ENCODE data around the gene LATS2. TPM values are rescaled to one million over a fixed set of nuclear protein-coding genes. Genes with fewer than 3 reads are reported as not detected.
A peak's percentile ranks its signal among the peaks of the same experiment; 100 is the strongest.

The LATS2 gene
- total RNA-seq, 4 donors from 2014 or later: 3.7 to 9.9 (median 6.5) TPM

GRCh38 chr13:20993661-20994440, 67.5 kb downstream of the LATS2 start:
- no peaks in the 10 kb centered on the region for H3K27me3 ChIP-seq
- H3K27ac ChIP-seq: no peak overlapping the region
- H3K36me3 ChIP-seq: peaks cover 0 to 14% (median 0%) of the 10 kb centered on the region in 3 donors
- peak in 1 of 3 donors; percentile 29 for DNase-seq
- no peak overlapping the region for H3K4me3 ChIP-seq
- no peaks in the 10 kb centered on the region for H3K4me1 ChIP-seq
- TF ChIP-seq CTCF (IDR thresholded peaks at IDR 0.05) (no peak), POLR2A (IDR thresholded peaks at IDR 0.05) (no peak)
- no peaks in the 10 kb centered on the region for H3K9me3 ChIP-seq

DNA sequence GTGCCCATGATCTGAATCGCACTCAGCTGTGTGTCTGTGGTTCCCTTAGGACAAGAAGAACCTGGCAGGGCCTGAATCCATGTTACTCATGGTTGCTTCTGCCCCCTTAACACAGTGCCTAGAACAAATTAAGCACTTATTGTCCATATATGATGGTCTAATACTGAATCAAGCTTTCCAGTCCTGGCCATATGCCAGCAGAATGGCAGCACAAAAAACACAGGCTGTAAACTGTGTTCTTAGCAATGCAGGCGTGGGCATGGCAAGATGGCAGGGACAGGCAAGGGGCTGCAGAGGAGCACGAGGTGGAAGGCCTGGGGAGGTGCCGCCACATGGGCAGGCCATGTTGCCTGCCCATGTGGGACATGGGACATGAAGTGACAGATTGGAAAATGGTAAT, 68.2 kb downstream of the LATS2 start:
- Histone ChIP-seq H3K27ac (no peak overlapping the region), H3K27me3 (no peaks in the 10 kb centered on the region), H3K4me3 (no peak overlapping the region), H3K9me3 (peaks cover 0 to 3% (median 0%) of the 10 kb centered on the region in 4 donors), H3K4me1 (no peaks in the 10 kb centered on the region), H3K36me3 (peaks cover 0 to 20% (median 0%) of the 10 kb centered on the region in 3 donors)
- TF ChIP-seq CTCF (IDR thresholded peaks at IDR 0.05): no peak
- TF ChIP-seq POLR2A (IDR thresholded peaks at IDR 0.05): no peak
- DNase-seq: no peak

DNA sequence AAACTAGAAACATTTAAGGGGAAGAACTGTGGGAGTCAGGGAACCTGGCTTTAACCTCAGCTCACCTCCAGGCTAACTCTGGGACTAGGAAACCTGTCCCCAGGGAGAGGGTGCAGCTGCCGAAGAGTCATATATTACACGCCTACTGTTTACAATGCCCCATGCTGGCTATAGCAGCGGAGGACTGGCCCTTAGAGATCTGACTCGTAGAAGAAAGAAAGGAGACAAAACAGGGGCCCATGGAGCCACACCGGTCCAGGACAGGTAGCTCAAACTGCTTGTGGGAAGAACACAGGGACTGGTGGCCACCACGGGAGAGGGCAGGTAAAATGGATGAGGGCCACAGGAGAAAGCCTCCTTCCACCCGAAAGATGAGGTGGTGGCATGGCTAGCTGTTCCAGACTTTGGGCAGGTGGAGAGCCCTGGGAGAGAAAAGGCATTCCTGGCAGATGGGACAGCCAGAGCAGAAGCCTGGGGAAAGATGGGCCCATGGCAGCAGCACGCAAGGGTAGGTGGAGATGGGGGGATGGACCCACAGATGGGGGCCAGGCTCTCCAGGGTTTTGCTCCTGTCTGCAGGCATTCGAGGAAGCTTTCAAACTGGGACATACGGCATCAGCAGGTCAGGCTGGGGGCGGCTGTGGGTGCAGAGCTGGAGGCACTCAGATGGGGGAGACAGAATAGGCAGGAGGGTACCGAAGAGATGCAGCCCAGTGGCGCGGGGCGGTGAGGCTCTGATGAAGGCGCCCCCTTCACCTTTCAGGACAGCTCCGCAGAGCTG, 69.5 kb downstream of the LATS2 start:
- DNase-seq: no peak
- Histone ChIP-seq H3K27me3 (no peaks in the 10 kb centered on the region), H3K4me3 (no peak overlapping the region), H3K9me3 (peaks cover 0 to 3% (median 0%) of the 10 kb centered on the region in 4 donors), H3K4me1 (no peaks in the 10 kb centered on the region), H3K27ac (no peak overlapping the region), H3K36me3 (peaks cover 0 to 28% (median 0%) of the 10 kb centered on the region in 3 donors)
- TF ChIP-seq POLR2A (IDR thresholded peaks at IDR 0.05): no peak
- no peak for TF ChIP-seq CTCF (IDR thresholded peaks at IDR 0.05)

DNA sequence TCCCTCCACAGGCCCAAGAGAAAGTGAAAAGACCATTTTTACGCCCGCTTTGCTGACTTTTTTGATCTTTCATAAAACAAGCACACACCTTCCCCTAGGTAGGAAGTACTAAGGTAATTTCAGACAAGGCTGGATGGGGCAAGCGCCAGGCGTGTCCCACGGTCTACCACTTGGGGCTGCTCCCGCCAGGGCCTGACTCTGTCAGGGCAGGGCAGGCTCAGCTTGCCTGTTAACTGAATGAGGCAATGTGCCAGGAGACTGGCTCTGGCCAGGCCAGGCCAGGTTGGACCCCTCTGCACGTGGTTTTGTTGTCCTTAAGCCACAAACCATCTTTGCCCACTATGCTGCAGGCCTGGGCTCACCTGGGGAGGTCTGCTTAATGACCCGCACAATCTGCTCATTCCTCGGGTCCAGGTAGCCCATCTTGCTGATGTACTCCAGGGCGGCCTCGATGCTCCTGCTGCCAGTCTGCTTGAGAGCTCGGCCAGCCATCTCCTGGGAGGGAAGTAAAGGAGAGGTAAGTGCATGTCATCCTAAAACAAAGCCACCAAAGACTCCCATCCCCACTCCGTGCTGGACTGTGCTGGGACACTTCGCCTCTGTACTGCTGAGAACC, 70.4 kb downstream of the LATS2 start:
- TF ChIP-seq POLR2A (IDR thresholded peaks at IDR 0.05) (no peak), CTCF (IDR thresholded peaks at IDR 0.05) (no peak)
- Histone ChIP-seq H3K4me3 (no peak overlapping the region), H3K9me3 (peaks cover 0 to 3% (median 0%) of the 10 kb centered on the region in 4 donors), H3K4me1 (no peaks in the 10 kb centered on the region), H3K27me3 (no peaks in the 10 kb centered on the region), H3K36me3 (peaks cover 0 to 28% (median 0%) of the 10 kb centered on the region in 3 donors), H3K27ac (no peak overlapping the region)
- no peak for DNase-seq

DNA sequence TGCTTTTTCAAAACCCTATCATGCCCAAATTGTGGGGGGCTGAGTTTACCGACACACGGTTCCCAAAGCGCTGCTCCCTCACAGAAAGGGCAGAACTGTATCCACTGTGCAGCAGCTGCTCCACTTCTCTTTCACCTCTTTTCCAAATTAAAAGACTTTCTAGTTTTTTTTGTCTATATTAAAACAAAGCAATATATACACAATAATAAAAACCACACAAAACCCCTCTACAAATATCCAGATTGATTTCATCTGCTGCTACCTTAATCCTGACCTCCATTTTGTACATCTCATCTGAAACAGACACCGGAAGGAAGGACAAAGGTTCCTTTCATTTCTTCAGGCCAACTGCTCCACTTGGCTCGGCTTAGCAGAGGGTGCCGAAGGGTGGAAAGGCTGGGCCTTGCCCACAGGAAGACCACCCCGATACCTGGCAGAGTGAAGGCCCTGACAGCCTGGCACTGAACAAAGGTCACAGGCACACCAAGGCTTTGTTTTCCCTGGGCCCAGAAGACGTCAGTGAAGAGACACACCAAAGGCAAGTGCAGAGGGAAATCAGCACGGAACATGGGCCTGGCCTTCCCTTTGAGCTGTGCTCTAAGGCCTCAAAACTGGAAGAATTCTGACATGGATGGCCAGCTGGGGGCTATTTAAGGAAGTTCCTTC, 71.6 kb downstream of the LATS2 start:
- Histone ChIP-seq H3K4me3 (no peak overlapping the region), H3K9me3 (peaks cover 0 to 3% (median 0%) of the 10 kb centered on the region in 4 donors), H3K4me1 (no peaks in the 10 kb centered on the region), H3K27ac (no peak overlapping the region), H3K36me3 (peaks cover 0 to 28% (median 0%) of the 10 kb centered on the region in 3 donors), H3K27me3 (no peaks in the 10 kb centered on the region)
- TF ChIP-seq CTCF (IDR thresholded peaks at IDR 0.05) (no peak), POLR2A (IDR thresholded peaks at IDR 0.05) (no peak)
- DNase-seq: no peak

All from Peyer's patch (tissue), 4 donors.